Left lobe of liver (tissue), 2 donors: ENCODE measurements around the gene OSBP. TPM values are rescaled to one million over a fixed set of nuclear protein-coding genes. Genes with fewer than 3 reads are reported as not detected.
A peak's percentile ranks its signal among the peaks of the same experiment; 100 is the strongest.
"Not testable (repeated sequence)": the region's sequence is repeated elsewhere in the genome, so short reads cannot be mapped to it uniquely, and the experiment has no call there.

Experiments used
- ATAC-seq: fragments of 200-7000 bp; cut with Tn5 transposase; one replicate; pipeline ENCODE4 v1.9.1; 2020; ENCODE audit warnings: mild to moderate bottlenecking, moderate library complexity
- DNase-seq: peaks from one replicate; pipeline ENCODE4 v3.0.0-alpha.2; 2020; ENCODE audit warnings: low spot score
- total RNA-seq: library from RNA; stranded (reverse); gene quantifications from one replicate; pipeline ENCODE4 v1.2.1, GENCODE V29; 2021
- donor health status: DM: no; HTN: no; CAD: no; lungs with moderate emphysema.
- donor health status: DM: no; HTN: yes; CAD: no.

Gene OSBP, protein sequence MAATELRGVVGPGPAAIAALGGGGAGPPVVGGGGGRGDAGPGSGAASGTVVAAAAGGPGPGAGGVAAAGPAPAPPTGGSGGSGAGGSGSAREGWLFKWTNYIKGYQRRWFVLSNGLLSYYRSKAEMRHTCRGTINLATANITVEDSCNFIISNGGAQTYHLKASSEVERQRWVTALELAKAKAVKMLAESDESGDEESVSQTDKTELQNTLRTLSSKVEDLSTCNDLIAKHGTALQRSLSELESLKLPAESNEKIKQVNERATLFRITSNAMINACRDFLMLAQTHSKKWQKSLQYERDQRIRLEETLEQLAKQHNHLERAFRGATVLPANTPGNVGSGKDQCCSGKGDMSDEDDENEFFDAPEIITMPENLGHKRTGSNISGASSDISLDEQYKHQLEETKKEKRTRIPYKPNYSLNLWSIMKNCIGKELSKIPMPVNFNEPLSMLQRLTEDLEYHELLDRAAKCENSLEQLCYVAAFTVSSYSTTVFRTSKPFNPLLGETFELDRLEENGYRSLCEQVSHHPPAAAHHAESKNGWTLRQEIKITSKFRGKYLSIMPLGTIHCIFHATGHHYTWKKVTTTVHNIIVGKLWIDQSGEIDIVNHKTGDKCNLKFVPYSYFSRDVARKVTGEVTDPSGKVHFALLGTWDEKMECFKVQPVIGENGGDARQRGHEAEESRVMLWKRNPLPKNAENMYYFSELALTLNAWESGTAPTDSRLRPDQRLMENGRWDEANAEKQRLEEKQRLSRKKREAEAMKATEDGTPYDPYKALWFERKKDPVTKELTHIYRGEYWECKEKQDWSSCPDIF
- 57.7 TPM for total RNA-seq

GRCh38 chr11:59615637-59616395, at the start of gene OSBP:
Gene OSBP, minus strand, starts transcription at chr11:59615774. Its CDS starts 110 bp downstream, at chr11:59615664.
- DNase-seq, result peak; percentile 100
- peak; percentile 82 for ATAC-seq

- DNase-seq (no peak), ATAC-seq (peak; percentile 24)
These were observed 45.0 kb upstream of the OSBP start for GRCh38 chr11:59660621-59661020.

DNA sequence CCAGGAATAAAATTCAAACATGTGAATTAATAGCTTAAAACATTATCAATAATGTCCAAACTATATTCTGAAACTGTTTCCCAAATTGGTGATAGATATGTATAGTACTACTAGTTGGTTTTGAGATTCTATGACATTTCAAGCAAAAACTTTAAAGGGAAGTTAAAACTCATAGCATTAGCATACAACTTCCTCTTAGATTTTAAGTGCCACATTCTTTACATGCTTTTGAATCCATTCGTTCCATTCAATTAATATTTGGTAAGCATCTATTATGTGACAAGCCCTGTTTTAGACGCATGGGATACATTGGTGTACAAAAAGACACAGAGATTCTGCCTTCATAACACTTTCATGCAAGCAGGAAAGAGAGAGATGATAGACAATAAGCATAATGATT, 44.4 kb upstream of the OSBP start:
- DNase-seq, result no peak
- no peak for ATAC-seq

DNA sequence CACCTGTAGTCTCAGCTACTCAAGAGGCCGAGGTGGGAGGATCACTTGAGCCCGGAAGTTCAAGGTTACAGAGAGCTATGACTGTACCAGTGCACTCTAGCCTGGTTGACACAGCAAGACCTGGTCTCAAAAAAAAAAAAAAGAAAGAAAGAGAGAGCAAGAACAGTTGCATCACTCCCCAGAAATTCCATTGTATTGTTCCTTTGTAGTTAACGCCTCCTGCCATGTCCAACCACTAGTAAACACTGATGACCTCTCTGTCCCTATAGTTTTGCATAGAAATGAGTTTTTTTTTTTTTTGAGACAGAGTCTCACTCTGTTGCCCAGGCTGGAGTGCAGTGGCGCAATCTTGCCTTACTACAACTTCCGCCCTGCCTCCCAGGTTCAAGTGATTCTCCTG, 42.5 kb upstream of the OSBP start:
- ATAC-seq (no peak), DNase-seq (no peak)

DNA sequence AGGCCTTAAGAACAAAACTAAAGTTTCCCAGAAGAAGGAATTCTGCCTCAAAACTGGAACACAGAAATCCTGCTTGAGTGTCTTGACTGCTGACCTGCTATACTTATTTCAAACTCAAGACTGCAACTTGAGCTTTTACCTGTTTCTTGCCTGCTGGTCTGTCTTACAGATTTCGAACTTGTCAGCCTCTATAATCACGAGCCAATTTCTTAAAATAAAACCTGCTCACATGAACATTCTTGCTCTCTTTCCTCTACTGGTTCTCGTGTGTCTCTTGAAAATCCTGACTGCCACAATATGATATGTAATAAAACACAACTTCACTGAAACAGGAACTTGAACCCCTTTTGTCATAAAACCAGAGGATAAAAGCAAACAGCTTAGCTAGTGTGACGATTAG, 39.3 kb upstream of the OSBP start:
- DNase-seq (no peak), ATAC-seq (no peak)

DNA sequence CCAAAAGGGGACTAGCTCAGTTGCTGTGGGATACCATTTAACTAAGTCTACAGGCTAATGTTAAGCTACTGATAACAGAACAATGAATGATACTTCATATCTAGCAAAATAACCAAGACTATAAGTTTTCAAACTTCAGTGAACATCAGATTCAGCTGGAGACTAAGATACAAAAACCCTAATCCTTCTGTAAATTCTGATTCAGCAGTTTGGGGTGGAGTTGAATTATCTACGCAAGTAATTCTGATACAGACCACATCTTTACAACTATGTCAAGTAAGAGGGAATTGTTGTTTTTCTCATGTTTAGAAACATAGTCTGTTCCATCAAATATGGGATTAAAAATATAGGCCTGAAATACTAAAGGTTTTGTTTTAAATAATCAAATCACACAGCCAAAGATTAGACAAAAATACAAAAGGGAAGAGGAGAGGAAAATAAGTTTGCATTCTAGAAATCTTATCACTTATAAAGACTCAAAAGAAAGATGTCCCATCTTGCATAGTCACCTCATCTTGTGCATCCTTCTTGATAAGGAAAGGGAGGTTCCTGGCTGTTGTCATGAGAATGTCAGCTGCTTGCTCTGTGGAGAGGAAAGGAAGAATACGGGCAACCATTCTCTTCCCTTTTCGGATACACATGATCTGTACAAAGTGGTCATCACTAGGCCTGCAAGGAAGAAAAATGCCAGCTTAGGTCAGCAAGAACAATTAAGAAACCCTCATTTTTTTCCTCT, 31.8 kb upstream of the OSBP start:
- ATAC-seq (no peak), DNase-seq (no peak)

GRCh38 chr11:59644528-59644927, 29.0 kb upstream of the OSBP start:
- peak; percentile 64 for ATAC-seq
- no peak for DNase-seq

DNA sequence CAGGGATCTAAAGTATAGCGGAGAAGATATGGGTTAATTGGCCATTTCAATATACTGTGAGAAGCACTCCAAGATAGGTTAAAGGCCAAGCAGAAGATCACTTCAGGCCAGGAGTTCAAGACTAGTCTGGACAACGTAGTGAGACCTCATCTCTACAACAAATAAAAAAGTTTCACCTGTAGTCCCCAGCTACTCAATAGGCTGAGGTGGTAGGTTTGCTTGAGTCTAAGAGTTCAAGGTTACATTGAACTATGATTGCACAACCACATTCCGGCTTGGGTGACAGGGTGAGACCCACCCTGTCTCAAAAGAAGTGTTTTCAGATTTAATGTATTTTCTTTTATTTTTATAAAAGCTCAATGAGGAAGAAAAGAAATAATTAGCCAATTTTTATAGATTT, 27.8 kb upstream of the OSBP start:
- DNase-seq (no peak), ATAC-seq (peak; percentile 71)

DNA sequence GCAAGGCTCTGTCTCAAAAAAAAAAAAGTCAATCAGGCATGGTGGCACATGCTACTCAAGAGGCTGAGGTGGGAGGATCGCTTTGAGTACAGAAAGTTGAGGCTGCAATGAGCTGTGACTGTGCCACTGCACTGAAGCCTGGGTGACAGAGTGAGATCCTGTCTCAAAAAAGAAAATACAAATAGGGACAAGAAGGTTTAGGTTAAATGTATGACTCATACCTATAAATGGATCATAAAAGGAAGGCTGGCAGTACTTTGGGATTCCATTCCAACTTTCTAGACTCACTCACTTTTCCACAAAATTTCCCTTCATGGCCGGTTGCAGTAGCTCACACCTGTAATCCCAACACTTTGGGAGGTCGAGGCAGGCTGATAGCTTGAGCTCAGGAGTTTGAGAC, 25.6 kb upstream of the OSBP start:
- ATAC-seq (no peak), DNase-seq (no peak)

DNA sequence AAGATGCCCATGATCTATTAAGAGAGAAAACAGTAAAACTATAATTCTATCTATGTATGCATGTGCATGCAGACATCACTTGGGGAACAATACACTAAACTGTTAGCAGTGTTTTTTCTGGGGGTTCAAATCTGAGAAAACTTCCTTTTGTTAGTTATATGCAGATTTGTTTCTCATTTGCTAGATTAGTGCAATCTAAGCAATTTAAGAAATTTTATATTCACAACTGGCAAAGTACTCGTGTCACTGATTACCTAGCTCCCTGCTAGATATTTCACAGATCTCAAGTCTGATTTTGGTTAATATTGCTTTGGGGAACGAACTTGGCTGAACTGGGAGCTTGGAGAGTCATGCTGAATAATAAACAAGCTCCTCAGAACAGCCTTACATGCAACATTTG, 14.9 kb upstream of the OSBP start:
- DNase-seq (no peak), ATAC-seq (no peak)

DNA sequence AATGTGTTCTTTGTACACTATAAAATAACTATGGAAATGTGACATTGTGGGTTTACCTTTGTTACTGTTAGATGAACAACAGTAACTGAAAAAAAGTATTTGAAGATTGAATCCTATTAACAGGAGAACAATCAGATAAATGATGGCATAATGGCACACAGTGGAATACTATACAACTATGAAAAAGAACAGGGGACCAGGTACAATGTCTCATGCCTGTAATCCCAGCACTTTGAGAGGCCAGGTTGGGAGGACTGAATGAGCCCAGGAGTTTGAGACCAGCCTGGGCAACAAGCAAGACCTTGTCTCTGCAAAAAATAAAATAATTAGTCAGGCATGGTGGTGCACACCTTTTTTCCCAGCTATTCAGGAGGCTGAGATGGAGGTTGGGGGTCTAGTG, 14.4 kb upstream of the OSBP start:
- ATAC-seq (no peak), DNase-seq (no peak)

DNA sequence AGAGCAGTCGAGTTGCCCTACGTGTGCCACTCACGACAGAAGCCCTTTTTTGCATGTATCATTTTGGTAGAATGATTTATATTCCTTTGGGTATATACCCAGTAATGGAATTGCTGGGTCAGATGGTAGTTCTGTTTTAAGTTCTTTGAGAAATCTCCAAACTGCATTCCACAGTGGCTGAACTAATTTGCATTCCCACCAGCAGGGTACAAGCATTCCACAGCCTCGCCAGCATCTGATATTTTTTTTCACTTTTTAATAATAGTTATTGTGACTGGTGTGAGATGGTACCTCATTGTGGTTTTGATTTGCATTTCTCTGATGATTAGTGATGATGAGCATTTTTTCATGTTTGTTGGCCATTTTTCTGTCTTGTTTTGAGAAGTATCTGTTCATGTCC, 11.4 kb upstream of the OSBP start:
- not testable (repeated sequence) for DNase-seq, ATAC-seq

- no peak for DNase-seq
- ATAC-seq, result no peak
These were observed 10.1 kb upstream of the OSBP start for GRCh38 chr11:59625703-59626102.

DNA sequence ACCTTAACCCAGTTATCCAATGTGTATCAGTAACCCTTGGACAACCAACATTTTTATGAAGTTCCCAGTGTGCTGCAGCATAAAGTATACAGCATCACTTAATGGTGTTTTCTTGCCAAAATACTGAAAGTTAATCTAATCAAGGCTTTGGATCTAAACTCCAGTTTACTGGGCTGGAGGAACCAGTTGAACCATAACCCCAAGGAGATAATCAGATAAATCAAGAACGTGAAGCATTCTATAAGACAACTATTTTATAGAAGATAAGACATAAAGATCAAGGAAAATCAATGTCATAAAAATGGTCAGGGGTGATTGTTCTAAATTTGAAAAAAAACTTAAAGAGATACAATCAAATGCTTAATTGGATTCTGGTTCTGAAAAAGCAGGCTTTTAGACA, 2.3 kb upstream of the OSBP start:
- no peak for ATAC-seq

DNA sequence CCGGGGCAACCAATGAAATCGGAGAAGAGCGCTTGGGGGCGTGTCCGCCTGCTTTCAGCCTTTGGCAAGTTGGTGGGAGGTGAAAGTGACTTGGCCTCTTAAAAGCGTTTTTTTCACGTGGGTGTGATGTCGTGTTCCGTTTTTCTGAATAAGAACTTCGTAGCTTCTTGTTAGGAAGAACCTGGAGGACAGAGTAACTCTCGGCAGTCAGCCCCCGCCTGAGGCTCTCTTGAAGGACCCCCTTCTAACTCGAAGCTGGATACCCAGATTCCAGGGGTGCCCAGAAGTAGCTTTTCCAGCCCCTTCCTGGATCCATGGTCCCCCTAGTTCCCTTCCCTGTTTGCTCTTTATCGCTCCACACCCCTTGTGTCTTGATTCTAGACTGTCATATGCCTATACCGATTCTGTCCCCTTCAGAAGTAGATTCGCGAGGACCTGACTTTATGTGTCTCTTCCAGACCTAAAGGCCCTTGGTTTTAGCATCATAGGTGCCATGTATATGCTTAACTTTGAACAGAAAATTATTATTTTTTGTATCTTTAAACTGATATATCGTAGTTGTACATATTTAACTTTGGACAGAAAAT, 915 bp upstream of the OSBP start:
- ATAC-seq, result no peak
- no peak for DNase-seq

More for the DNA sequence above, 2.3 kb upstream of the OSBP start:
- no peak for DNase-seq

DNA sequence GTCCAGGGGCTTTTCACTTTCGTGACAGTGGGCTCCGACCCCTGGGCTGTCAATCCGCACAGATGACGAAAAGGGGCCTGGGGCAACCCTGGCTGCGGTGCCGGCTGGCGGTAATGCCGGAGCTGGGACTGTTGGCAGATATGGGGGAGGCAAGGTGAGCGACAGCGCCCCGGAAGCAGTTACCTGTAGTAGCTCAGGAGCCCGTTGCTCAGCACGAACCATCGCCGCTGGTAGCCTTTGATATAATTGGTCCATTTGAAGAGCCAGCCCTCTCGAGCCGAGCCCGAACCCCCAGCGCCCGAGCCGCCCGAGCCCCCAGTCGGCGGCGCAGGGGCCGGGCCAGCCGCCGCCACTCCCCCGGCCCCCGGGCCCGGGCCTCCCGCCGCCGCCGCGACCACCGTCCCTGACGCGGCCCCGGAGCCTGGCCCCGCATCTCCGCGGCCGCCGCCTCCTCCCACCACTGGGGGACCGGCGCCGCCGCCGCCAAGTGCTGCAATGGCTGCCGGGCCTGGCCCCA, 396 bp downstream of the OSBP start:
- ATAC-seq, result peak; percentile 15
- DNase-seq, result peak; percentile 72

- ATAC-seq (no peak), DNase-seq (no peak)
These were observed 1.1 kb downstream of the OSBP start for GRCh38 chr11:59614277-59615119.

GRCh38 chr11:59611570-59612565, 3.7 kb downstream of the OSBP start:
- DNase-seq, result peak; percentile 82
- peak; percentile 45 for ATAC-seq
